ENCODE measurements around the gene COG7. TPM values are rescaled to one million over a fixed set of nuclear protein-coding genes. Genes with fewer than 3 reads are reported as not detected.

COG7 gene
- total RNA-seq, 1 experiment from 2014 or later, result 17.9 TPM

- peak overlapping the region in 2 of 3 experiments; percentile 75 to 94; a peak in 6 of 7 replicates for H3K27ac Mint-ChIP-seq
- H3K27ac ChIP-seq (ENCODE audit: insufficient read length, low read depth, low read length), result no peak overlapping the region
Observed at GRCh38 chr16:23408823-23409298, 44.1 kb downstream of the COG7 start.

More at GRCh38 chr16:23408823-23409298, 44.1 kb downstream of the COG7 start:
- no peak overlapping the region for H4K5ac ChIP-seq (ENCODE audit: insufficient read length, low read depth, low read length)
- no peaks in the 10 kb centered on the region for H3K79me1 ChIP-seq (ENCODE audit: insufficient read depth, low read depth, low read length, poor library complexity, severe bottlenecking)
- H3K14ac ChIP-seq (ENCODE audit: insufficient read depth, low read length), result no peak overlapping the region
- no peak overlapping the region for H2BK5ac ChIP-seq (ENCODE audit: insufficient read length, low read length)
- H3K9ac ChIP-seq (ENCODE audit: extremely low read depth, insufficient read length, low read length), result no peak overlapping the region
- H3K4ac ChIP-seq (ENCODE audit: low read depth, low read length), result no peak overlapping the region
- no peaks in the 10 kb centered on the region for H3K9me3 ChIP-seq (ENCODE audit: control insufficient read depth, low read depth, low read length)
- H4K8ac ChIP-seq (replicated peaks; ENCODE audit: insufficient read length, low read depth, low read length), result no peak overlapping the region
- H2BK12ac ChIP-seq (ENCODE audit: insufficient read length, low read depth, low read length), result no peak overlapping the region
- Mint-ChIP-seq H3K27me3 (ENCODE audit: low read depth) (no peaks in the 10 kb centered on the region), H3K9me3 (no peaks in the 10 kb centered on the region), H3K4me3 (no peak overlapping the region), H3K4me1 (peaks cover 27 to 32% of the 10 kb centered on the region in 2 experiments), H3K36me3 (ENCODE audit: insufficient read depth in 1 of 3, low read depth in 3 of 3) (peaks cover 8 to 60% (median 47%) of the 10 kb centered on the region in 3 experiments; a peak in 6 of 7 replicates)
- H3K56ac ChIP-seq (ENCODE audit: insufficient read length, low read depth, low read length), result no peak overlapping the region
- H3K4me2 ChIP-seq (ENCODE audit: insufficient read depth, insufficient read length, low read length), result no peak overlapping the region
- no peaks in the 10 kb centered on the region for H3K79me2 ChIP-seq (ENCODE audit: insufficient read depth, low read length)
- H3K23ac ChIP-seq (ENCODE audit: insufficient read length, low read depth, low read length), result no peak overlapping the region
- H2BK20ac ChIP-seq (ENCODE audit: low read depth, low read length, poor library complexity, severe bottlenecking), result no peak overlapping the region
- H3K27me3 ChIP-seq (ENCODE audit: insufficient read depth, low read length), result no peaks in the 10 kb centered on the region
- DNase-seq, result no peak
- peaks cover 3% of the 10 kb centered on the region; the same call in 1 of the 2 replicates for H3K4me1 ChIP-seq (ENCODE audit: insufficient read depth, low read length)
- TF ChIP-seq, protein P1, sequence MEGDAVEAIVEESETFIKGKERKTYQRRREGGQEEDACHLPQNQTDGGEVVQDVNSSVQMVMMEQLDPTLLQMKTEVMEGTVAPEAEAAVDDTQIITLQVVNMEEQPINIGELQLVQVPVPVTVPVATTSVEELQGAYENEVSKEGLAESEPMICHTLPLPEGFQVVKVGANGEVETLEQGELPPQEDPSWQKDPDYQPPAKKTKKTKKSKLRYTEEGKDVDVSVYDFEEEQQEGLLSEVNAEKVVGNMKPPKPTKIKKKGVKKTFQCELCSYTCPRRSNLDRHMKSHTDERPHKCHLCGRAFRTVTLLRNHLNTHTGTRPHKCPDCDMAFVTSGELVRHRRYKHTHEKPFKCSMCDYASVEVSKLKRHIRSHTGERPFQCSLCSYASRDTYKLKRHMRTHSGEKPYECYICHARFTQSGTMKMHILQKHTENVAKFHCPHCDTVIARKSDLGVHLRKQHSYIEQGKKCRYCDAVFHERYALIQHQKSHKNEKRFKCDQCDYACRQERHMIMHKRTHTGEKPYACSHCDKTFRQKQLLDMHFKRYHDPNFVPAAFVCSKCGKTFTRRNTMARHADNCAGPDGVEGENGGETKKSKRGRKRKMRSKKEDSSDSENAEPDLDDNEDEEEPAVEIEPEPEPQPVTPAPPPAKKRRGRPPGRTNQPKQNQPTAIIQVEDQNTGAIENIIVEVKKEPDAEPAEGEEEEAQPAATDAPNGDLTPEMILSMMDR (conservative IDR thresholded peaks at IDR 0.05), result no peak
- no peak overlapping the region for H2BK15ac ChIP-seq (ENCODE audit: low read depth, low read length)
- no peak overlapping the region for H3T11ph ChIP-seq (ENCODE audit: low read length)
- WGBS (ENCODE audit: extremely low coverage, insufficient read length, low lambda C conversion rate), result no CpG with 5 or more reads among the region's 7 CpGs
- no peak overlapping the region for H3K18ac ChIP-seq (ENCODE audit: insufficient read length, low read depth, low read length)
- H4K91ac ChIP-seq (ENCODE audit: insufficient read length, low read depth, low read length), result no peak overlapping the region
- H4K20me1 ChIP-seq (ENCODE audit: control insufficient read depth, insufficient read depth, insufficient read length), result no peaks in the 10 kb centered on the region
- no peaks in the 10 kb centered on the region for H3K23me2 ChIP-seq (ENCODE audit: insufficient read length, low read depth, low read length, poor library complexity, severe bottlenecking)
- no peak overlapping the region for H2BK120ac ChIP-seq (ENCODE audit: low read depth, low read length, poor library complexity, severe bottlenecking)
- no peak overlapping the region for H2AFZ ChIP-seq (ENCODE audit: low read length)
- H2AK5ac ChIP-seq (ENCODE audit: insufficient read length, low read length), result no peak overlapping the region

All from H9 (cell line).